Astrocyte (in vitro differentiated cells and primary cell): ENCODE measurements around the gene PLA2G6. TPM values are rescaled to one million over a fixed set of nuclear protein-coding genes. Genes with fewer than 3 reads are reported as not detected.

Experiments
- total RNA-seq: library from RNA; stranded (reverse); gene quantifications from 2 replicates; pipeline ENCODE4 v1.2.1, GENCODE V29; 2021

The PLA2G6 gene
- total RNA-seq, 1 donor from 2014 or later = 10.0 TPM

Other genes with a start within 250 kb of the PLA2G6 start
- not detected in 2 replicates for gene C22orf23, start 228.2 kb downstream of the PLA2G6 start, total RNA-seq
- gene POLR2F, start 228.1 kb downstream of the PLA2G6 start, total RNA-seq = 129 and 149 TPM in 2 replicates
- gene SOX10, start 197.3 kb downstream of the PLA2G6 start, total RNA-seq = 0.10 and 0.34 TPM in 2 replicates
- gene PICK1, start 124.4 kb downstream of the PLA2G6 start, total RNA-seq = 20.7 and 22.9 TPM in 2 replicates
- not detected in 2 replicates for gene SLC16A8, start 97.6 kb downstream of the PLA2G6 start, total RNA-seq
- gene BAIAP2L2, start 71.1 kb downstream of the PLA2G6 start, total RNA-seq = 0.54 and 0.94 TPM in 2 replicates
- 12.0 and 18.2 TPM in 2 replicates for gene MAFF, start 20.2 kb upstream of the PLA2G6 start, total RNA-seq
- 109 and 114 TPM in 2 replicates for gene TMEM184B, start 91.2 kb upstream of the PLA2G6 start, total RNA-seq
- 157 and 171 TPM in 2 replicates for gene CSNK1E, start 135.6 kb upstream of the PLA2G6 start, total RNA-seq